TTC549 (cell line): ENCODE data around the gene MADD.
"Not testable (repeated sequence)": the region's sequence is repeated elsewhere in the genome, so short reads cannot be mapped to it uniquely, and the experiment has no call there.

Experiments used
- FAIRE-seq: peaks from 2 replicates; lab custom pipeline; 2012; peaks lifted over from hg19 to GRCh38; lab: Jason Lieb, UNC

Gene MADD

GRCh38 chr11:47325271-47326041 is 55.5 kb downstream of the MADD start:
- FAIRE-seq: no peak

DNA sequence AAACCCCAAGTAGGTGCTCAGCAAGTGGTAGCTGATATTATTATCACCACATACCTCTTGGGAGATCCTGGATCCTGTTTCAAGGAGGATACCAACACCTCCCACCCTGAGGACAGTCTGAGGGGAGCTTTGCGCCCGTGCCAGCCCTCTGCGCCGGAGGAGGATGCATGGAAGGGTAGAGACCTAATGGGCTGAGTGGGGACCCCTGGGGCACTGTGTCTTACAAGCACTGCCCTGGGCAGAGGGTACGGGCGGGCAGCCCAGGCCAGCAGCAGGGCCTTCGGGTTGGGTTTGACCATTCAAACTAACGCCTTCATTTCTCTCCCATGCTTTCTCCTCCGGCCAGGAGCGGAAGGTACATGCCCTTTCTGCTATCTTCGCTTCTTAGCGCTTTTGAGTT is 56.3 kb downstream of the MADD start:
- no peak for FAIRE-seq

DNA sequence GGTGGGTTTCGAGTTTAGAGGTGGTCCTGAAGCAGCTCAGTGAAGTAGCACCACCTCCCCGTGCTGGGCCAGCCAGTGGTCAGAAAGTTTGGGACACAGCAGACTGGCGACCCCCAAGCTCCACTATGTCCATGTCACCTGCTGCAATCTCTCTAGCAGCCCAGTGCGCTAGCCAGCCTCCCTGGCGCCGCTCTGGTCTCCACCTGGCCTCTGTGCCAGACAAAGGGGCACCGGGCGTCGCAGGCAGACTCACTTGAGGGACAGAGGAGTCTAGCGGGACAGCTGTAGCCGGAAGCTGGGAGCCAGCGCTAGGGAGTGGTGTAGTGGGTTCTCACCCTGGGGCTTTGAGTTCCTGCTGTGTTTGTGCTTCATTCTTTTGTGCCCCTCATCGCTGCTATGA is 57.1 kb downstream of the MADD start:
- no peak for FAIRE-seq

DNA sequence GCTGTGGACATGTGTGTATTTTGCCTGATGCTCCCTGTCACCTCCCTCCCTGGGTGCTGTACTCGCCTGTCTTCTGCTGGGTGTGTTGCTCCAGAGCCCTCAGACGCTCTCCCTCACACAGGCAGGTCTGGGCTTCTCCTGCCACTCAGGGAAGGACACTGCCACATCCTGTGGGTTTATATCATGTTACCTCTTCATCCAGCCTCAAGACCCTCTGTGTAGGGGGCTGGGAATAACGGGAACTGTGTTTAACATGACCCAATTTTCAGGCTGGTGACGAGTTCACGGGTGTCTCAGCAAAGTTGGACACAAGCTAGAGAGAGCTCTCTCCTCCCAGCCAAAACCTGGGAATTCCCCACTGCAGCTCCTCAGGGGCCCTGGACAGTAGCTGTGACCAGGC is 58.0 kb downstream of the MADD start:
- no peak for FAIRE-seq

DNA sequence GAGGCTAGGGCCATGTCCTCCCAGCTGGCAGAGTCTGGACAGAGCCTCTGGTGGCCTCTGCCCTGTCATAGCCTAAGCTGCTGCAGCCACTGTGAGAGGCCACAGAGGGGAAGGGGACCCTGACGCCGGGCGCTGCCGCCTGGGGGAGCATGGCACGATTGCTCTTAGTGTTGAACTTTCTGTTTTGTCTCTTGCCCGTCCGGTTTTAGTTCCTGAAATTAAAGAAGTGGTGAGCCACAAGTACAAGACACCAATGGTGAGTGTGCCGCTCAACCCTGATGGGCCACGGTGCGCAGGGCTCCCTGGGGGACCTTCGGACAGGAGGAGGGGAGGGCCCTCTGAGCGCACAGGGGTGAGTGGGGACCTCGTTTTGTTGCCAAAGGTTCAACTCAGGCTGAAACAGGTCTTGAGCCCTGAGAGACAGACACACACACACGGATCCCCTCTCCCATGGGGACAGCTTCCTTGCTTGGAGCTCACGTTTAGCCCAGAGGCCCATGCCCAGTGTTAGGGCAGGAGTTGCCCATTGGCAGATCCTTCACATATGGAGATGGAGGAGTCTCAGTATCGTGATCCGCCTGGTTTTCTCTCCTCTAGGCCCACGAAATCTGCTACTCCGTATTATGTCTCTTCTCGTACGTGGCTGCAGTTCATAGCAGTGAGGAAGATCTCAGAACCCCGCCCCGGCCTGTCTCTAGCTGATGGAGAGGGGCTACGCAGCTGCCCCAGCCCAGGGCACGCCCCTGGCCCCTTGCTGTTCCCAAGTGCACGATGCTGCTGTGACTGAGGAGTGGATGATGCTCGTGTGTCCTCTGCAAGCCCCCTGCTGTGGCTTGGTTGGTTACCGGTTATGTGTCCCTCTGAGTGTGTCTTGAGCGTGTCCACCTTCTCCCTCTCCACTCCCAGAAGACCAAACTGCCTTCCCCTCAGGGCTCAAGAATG is 58.8 kb downstream of the MADD start:
- FAIRE-seq: no peak

- FAIRE-seq: no peak
Measured at GRCh38 chr11:47329431-47329986, 59.6 kb downstream of the MADD start.

- no peak for FAIRE-seq
Measured at GRCh38 chr11:47329987-47330931, 60.3 kb downstream of the MADD start.

DNA sequence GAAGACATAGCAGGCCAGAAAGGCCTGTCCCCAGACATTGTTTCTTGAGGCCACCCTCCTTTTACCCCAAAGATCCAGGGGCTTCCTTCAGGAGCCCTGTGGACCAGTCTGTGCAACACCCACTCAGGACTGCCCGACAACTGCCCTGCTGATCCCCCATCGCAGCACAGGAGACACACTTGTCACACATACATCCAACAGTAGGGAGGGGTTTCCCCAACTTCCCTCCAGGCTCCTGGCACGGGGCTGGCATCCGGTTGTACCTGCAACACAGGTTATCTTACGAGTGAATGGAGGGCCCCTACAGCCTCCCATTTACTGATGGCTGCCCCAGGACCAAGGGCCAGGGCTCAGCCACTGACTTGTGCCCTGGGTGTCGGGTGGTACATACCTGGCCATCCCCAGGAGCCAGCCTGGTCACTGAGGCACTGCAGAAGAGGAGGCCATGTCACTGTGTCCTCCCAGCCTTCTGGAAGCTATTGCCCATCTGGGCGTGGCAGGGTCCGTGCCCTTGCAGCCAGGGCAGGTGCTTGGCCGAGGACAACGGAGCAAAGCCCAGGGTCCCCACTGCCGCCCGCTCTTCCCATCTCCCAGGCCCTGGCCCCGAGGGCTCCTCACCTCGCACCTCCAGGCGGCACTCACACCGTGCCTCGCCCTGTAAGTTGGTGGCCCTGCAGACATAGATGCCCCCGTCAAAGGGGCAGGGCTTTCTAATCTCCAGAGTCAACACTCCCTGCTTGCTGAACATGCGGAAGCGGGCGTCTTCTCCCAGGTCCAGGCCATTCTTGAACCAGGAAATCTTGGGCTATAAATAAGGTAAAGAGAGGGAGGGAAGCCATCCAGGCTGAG is 61.7 kb downstream of the MADD start:
- no peak for FAIRE-seq

- FAIRE-seq: no peak
Measured at GRCh38 chr11:47332303-47332711, 62.4 kb downstream of the MADD start.

DNA sequence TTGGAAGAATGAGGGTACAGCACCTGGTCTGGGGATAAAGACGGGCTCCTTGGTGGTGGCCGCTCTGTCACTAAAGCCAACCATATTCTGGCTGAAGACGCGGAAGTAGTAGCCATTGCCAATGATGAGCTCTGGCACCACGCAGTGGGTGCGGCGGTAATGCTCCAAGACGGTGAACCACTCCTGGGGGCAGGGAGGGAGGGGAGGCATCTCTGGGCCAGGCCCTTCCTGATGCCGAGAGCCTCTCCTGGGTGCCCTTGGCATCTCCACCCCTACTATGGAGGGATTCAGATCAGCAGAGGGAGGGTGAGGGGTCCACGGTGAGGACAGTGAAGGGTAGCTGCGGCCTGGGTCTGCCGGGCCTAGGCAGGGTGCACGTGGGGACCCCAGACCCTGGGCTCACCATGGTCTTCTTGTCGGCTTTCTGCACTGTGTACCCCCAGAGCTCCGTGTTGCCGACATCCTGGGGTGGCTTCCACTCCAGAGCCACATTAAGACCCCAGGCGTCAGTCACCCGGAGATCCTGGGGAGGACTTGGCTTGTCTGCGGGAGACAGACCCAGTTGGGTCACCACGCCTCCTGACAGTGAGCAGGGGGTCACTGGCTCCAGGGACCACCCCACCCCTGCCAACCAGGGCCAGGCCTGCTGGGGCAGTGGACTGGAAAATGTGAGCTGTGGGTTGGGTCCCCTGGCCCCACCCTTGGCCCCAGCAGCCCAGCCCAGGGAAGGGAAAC is 63.0 kb downstream of the MADD start:
- no peak for FAIRE-seq

DNA sequence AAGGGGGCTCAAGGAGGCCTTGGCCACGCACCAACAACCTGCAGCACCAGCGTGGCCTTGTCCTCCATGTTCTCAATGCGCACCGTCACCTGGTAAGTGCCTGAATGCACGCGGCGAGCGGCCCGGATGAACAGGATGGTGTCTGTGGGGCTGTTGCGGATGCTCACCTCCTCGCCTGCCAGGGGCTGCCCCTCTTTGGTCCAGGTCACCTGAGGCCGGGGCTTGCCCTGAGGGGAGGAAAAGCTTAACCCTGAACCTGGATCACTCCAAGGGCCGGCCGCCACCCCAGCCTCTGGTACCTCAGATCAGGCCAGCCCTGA is 63.6 kb downstream of the MADD start:
- FAIRE-seq: no peak

GRCh38 chr11:47333886-47334443 is 64.0 kb downstream of the MADD start:
- FAIRE-seq: no peak

DNA sequence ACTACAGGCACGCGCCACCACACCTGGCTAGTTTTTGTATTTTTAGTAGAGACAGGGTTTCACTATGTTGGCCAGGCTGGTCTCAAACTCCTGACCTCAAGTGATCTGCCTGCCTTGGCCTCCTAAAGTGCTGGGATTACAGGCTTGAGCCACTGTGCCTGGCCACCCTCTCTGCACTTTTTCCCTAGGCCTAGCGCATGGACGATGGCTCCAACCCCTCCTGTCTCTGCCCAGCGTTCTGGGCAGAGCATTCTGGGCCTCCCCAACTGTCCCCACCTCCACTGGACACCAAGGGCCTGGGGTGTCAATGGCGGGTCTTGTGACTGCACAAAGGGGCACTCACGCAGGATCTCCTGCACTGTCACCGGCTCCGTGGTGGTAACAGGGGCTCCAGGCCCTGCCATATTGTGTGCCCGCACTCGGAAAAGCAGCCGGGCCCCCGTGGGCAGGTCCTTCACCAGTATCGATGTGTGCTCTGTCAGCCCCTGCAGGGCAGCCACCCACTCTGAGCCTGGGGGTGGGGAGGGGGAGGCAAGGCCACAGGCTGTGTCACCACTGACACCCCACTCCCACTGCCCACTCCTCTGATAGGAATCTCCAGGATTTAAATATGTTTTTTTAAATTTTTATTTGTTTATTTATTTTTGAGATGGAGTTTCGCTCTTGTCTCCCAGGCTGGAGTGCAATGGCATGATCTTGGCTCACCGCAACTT is 64.9 kb downstream of the MADD start:
- FAIRE-seq: not testable (repeated sequence)

- no peak for FAIRE-seq
Measured at GRCh38 chr11:47335733-47336132, 65.8 kb downstream of the MADD start.

DNA sequence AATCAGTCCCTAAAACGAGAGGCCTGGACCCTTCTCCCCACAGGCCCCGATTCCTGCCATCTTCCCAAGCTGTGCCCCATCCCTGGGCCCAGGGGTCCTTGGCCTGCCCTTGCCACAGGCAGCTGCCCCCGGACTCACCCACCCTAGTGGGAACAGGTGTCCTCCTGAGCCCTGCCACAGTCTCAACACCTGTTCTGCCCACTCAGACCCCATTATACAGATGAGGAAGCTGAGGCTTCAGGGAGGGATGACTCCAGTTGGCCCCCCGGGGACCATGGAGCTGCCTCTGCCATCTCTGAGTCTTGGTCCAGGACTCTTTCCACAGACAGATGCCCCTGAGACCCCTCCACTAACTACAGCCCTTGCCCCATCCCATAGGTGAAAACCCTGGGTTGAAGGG is 66.7 kb downstream of the MADD start:
- FAIRE-seq: no peak

- FAIRE-seq: no peak
Measured at GRCh38 chr11:47337229-47337924, 67.4 kb downstream of the MADD start.

DNA sequence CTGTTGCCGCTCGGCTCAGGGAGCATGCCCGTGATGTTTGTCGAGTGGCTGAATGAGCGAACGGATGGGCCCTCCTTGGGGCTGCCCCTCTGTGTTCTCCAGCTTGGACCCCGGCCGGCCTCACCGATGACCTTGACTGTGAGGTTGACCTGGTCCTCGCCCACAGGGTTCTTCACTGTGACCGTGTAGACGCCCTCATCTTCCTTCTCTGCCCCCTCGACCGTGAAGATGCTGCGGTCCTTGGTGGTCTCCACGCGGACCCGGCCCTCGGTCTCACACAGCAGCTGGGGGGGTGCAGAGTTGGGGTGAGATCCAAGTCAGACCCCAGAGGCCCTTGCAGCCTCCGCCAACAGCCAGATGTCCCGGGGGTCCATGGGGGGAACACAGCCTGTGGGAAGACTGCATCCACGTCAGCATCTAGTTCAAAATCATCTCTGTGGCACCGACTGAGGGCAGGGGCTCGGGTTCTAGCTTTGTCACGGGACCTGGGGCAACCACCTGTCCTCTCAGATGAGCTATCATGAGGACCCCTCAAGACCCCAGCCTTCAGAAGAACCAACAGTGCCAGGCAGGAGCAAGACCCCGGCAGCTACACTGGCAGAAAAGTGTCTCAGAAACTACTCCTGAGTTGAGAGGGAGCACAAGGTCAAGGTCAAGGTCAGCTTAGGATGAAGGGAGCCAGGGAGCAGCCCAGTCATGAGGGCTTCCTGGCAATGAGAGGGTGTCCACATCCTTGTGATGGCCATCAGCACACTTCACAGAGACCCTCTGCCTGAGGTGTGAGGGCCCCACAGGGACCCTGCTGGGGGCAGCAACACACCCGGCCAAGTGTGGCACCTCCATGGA is 68.7 kb downstream of the MADD start:
- no peak for FAIRE-seq

DNA sequence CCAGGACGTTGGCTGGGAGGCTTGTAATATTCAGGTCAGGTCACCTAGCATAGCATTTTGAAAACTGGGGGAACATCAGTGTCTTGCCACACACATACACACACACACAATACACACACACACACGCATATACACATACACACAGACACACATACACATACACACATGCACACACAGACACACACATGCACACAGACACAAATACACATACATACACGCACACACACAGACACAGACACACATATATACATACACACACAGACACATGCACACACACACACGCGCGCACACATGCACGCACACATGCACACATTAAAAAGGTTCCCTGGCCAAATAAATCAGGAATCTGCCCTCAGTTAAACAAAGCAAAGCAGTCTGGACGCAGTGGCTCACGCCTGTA is 70.1 kb downstream of the MADD start:
- no peak for FAIRE-seq
